GDM1 (cell line): Measurements from ENCODE around the gene ERF.
"Not testable (repeated sequence)": the region's sequence is repeated elsewhere in the genome, so short reads cannot be mapped to it uniquely, and the experiment has no call there.

Experiments
- DNase-seq: peaks from one replicate; lab custom pipeline; 2025; lab: John Stamatoyannopoulos, UW

Gene ERF

DNA sequence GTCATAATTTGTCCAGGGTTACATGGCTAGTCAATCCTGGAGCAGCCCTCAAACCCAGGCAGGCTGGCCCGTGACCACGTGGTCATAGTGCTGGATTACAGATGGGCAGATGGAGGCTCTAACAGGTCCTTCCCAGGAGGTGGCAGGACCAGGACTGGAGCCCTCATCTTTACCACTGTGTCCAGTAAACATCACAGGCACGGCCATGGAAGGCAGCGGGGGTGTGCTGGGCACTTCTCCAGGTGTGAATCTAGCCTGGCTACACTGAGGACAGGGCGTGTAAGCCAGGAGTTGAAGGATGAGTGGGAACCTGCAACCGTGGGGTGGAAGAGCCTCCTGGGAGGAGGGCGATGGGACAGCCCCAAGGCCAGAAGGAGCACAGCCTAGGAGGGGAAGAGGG lies 20.2 kb upstream of the ERF start:
- no peak for DNase-seq

GRCh38 chr19:42274065-42274682 lies 19.2 kb upstream of the ERF start:
- no peak for DNase-seq

GRCh38 chr19:42273407-42274064 lies 18.6 kb upstream of the ERF start:
- no peak for DNase-seq

DNA sequence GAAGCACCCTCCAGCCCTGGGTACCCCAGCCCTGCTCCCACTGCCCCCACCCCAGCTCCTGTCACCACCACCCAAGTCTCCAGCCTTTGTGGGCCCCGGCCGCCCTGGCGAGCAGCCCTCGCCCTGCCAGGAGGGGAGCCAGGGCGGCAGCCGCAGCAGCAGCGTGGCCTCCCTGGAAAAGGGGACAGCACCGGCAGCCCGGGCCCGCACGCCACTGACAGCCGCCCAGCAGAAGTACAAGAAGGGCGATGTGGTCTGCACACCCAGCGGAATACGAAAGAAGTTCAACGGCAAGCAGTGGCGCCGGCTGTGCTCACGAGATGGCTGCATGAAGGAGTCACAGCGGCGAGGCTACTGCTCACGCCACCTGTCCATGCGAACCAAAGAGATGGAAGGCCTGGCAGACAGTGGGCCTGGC lies 18.1 kb upstream of the ERF start:
- DNase-seq: no peak

DNA sequence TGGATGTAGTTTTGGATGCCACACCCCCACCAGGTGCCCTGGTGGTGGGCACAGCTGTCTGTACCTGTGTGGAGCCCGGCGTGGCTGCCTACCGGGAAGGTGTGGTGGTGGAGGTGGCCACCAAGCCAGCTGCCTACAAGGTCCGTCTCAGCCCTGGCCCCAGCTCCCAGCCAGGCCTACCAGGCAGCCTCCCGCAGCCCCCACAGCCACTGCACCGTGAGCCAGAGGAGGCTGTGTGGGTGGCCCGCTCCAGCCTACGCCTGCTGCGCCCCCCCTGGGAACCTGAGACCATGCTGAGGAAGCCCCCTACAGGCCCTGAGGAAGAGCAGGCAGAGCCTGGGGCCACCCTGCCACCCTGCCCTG lies 17.6 kb upstream of the ERF start:
- DNase-seq: no peak

DNA sequence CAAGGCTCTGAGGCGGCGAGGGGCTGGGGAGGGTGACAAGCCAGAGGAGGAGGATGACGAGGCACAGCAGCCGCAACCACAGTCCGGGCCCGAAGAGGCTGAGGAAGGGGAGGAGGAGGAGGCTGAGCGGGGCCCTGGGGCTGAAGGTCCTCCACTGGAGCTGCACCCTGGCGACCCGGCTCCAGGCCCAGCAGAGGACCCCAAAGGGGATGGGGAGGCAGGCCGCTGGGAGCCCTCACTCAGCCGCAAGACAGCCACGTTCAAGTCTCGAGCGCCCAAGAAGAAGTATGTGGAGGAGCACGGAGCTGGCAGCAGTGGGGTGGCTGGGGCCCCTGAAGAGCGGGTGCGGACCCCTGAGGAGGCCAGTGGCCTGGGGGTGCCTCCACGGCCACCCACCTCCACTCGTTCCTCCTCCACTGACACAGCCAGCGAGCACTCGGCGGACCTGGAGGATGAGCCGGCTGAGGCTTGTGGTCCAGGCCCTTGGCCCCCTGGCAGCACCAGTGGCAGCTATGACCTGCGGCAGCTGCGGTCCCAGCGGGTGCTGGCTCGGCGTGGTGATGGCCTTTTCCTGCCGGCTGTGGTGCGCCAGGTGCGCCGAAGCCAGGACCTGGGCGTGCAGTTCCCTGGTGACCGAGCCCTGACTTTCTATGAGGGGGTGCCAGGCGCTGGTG lies 17.1 kb upstream of the ERF start:
- no peak for DNase-seq

- DNase-seq: no peak
Measured at GRCh38 chr19:42271045-42271419, 16.1 kb upstream of the ERF start.

DNA sequence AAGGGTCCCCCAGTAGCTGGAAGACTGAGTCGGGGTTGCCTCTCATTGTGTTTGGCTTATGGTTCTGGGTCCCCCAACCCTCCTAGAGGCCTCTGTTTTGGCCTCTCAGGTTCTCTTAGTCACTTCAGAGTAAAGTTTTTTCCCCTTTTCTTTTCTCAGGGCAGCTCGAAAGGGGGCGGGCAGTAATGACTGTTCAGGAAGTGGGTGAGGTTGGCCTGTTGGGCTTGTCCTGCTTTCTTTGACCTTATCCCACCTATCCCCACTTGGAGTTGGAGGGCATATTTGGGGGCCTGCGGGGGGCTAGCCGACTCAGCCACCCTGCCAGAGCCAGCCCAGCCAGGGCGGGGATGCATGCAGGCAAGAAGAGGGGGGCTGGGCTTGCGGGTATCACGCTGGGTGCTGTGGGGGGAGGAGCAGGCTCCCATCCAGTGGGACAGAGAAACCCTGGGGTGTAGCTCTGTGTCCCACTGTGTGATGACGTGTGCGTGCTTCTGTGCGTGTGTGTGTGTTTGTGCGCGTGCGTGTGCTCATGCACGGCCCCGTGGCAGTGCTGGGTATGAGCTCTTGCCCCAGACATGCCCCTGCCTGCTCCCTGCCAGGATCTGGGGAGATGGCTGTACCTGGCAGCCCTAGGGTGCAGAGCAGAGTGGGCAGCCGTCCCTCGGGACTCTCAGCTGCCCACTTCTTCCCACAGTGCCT lies 15.6 kb upstream of the ERF start:
- DNase-seq: peak; percentile 40

DNA sequence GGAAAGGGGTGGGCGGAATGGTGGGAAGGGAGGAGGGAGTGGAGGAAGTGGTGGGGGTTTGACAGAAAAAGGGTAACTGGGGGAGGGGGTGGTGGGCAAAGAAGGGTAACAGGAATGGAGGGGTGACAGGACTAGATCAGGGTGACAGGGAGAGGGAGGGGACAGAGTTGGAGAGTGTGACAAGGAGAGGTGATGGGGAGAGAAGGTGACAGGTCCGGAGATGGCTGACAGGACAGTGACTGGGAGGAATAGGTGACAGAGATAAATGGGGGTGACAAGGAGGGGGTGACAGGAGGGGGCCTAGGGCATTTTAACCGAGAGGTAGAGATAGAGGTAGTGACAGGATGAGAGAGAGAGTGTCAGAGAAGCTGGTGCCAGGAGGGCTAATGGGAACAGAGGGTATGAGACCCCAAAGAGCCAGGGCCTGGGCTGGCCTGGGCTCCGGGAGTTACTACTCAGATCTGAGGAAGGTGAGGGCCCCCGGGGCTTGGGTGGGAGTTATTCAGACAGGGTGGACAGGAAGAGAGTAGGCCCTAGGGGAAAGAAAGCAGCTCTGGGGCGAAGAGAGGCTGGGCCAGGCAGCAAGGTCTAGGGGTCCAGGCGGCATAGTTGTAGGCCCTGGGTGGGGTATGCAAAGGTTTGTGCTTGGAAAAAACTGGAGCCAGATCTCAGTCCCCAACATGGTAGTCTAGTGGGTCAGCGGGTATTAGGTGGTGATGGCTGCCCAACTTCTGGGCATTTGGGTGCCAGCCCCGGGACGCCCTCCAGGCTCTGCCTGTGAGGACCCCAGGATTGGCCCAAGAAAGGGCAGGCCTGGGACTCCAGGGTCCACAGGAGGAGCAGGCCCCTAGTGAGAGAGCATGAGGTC lies 14.8 kb upstream of the ERF start:
- no peak for DNase-seq

DNA sequence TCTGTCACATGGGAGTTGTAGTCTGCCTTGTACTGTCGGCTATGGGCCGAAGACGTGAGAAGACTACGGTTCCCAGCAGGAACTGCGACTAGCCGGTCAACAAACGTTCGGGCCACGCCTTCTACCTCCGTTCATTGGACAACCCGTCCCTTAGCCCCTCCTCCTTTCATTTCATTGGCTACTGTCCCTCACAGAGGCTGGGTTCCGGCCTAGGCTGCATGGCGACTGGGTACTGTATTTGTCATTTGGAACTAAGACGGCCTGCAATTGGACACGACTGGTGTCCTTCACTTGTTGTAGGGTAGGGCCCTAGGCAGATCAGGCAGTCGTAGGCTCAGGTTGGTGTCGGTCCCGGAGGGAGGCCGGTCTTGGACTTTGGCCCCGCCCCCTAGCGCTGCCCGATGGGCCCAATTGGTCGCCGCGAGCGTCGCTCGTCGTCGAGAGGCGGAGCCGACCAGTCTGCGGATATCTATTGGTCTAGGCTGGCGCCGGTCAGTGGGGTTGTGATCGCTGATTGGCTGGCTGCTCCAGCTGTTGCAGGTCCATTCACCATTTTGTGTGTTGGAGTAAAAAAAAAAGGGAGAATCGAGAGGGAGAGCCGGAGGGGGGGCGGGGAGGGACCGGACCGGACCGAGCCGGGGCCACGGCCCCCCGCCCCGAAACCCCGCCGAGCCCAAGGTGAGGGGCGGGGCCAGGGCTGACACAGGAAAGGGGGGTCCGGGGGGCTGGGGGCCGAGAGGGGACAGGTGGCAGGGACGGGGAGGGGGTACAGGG lies 14.0 kb upstream of the ERF start, which contains the start of gene CIC:
Gene CIC, plus strand, starts transcription at position 549 of the 774 bp plus-strand sequence. CDS start 2,532 bp downstream, outside the sequence.
- peak; percentile 100 for DNase-seq

DNA sequence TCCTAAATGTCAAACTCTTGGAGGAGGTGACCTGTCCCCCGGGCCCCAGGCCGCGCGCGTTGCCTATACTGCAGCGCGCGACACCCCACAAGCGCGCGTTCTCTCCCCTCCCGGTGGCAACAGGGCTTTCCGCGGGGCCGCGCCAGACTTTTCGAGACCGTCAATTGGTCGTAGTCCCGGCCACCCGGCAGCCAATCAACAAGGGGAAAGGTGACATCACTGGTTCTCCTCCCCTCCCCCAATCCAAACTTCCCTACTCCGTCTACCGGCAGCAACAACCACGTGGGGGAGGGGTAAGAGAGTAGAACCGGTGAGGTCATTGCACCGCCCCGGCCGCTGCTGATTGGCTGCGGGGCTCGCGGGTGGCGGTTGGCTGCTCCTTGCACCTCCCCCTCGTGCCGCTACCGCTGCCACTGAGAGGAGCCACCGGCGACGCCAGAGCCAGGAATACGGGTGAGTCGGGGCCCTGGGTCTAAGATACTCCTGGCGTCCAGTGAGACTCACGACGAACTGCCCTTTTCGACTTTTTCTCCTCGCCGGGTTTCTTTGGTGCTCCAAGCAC lies 13.3 kb upstream of the ERF start:
- DNase-seq: peak; percentile 99

DNA sequence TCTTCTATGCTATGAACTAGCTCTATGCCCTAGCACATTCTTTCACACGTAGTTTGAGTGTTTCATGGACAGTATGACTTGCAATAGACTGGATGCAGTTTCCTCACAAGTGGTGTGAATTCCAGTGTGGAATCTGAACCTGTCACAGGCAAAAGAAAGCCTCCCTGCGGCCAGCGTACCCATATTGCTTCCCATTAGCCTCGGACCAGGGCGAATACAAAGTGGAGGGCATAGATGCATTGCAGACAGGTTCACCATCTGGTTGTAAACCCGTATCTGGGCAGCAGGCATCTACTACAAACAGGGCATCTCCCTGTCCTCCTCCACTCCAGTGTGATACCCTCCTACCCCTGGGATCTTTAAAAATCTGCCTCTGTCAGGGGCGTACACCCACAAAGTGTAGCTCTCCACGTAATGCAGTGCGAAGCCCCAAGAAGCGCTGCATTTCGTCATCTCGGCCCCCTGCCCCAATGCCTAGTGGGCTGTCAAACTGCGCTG lies 12.8 kb upstream of the ERF start:
- no peak for DNase-seq

GRCh38 chr19:42266928-42267603 lies 12.1 kb upstream of the ERF start:
- DNase-seq: not testable (repeated sequence)

- not testable (repeated sequence) for DNase-seq
Measured at GRCh38 chr19:42266105-42266504, 11.2 kb upstream of the ERF start.

GRCh38 chr19:42261763-42262162 lies 6.8 kb upstream of the ERF start:
- no peak for DNase-seq

- not testable (repeated sequence) for DNase-seq
Measured at GRCh38 chr19:42257842-42258241, 2.9 kb upstream of the ERF start.

GRCh38 chr19:42255766-42256745 lies 1.1 kb upstream of the ERF start:
- DNase-seq: no peak

DNA sequence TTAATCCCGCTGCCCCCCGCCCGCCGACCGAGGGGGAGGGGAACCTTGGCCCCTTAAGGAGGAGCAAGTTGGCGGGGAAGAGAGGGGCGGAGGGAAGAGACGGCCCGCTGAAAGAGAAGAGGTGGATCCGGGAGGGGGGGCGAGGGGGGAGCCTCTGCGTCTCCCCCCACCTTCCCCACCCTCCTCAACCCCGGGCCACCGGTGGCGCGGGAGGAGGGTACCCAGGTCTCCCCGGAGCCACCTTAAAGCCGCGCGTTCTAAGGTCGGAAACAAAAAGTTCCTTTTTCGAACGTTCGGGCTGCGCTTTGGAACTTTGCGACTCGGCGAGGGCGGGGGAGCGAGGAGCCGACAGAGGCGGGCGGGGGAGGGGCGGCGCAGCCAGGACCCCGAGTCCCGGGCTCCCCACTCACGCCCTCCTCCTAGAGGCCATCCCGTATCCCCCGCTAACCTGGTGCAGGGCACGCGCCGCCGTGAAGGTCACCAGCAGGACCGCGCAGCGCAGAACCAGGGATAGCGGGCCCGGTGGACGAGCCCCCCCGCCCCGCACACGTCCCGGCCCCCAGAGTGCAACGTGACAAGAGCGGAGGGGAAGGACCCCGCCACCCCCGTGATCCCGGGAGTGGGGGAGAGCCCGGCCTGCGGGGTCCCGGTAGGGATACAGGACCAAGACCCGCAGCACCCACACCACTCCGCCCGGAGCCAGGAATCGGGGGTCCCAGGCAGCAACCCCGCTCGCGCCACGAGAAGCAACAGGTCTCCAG lies 659 bp downstream of the ERF start:
- DNase-seq: peak; percentile 71
